K562 (cell line): Measurements from ENCODE around the gene MMP7. TPM values are rescaled to one million over a fixed set of nuclear protein-coding genes. Genes with fewer than 3 reads are reported as not detected.

Experiments used
- ATAC-seq: fragments of 200-7000 bp; cut with Tn5 transposase; 3 replicates; pipeline ENCODE4 v1.9.1; 2020; ENCODE audit warnings: moderate library complexity
- BruUV-seq: library from RNA; stranded (reverse); fragments of 400-500 nt; replicated peaks from 2 replicates; lab custom pipeline; 2021; lab: Mats Ljungman, UMichigan
- CTCF ChIA-PET: fragments of 300-600 bp; formaldehyde crosslinking; extraction: SDS; loops from one replicate; lab custom pipeline; 2021; ENCODE audit warnings: low intra/inter-chr PET ratio; lab: Yijun Ruan, JAX
- POLR2A ChIA-PET: fragments of 300-600, 350-650 bp; sonication (Branson Sonifier 250); formaldehyde crosslinking; extraction: SDS; loops from one replicate; lab custom pipeline; 2021; ENCODE audit warnings: antibody characterized with exemption, inconsistent platforms; lab: Yijun Ruan, JAX
- DNase-seq, 4 experiments: peaks; one replicate each; pipeline versions ENCODE4 v3.0.0 to v3.0.0-alpha.2; 2011 to 2018; ENCODE audit warnings: low spot score in 3 of 4, mixed read lengths in 3 of 4; ENCODE audit errors: extremely low read depth in 1 of 4
- FAIRE-seq: peaks from 2 replicates; lab custom pipeline; 2011; peaks lifted over from hg19 to GRCh38; lab: Jason Lieb, UNC
- H2AFZ ChIP-seq: 2 replicates; pipeline ENCODE4 v1.6.0; 2011; ENCODE audit warnings: low read depth, low read length, control low read depth, inconsistent platforms
- H3K27ac ChIP-seq: fragments of 200-600 bp; 3 replicates; pipeline ENCODE4 v1.8.0; 2011; ENCODE audit warnings: low read depth, mild to moderate bottlenecking, control low read depth, inconsistent platforms, low read length, moderate library complexity, mixed read lengths; ENCODE audit errors: extremely low read depth
- H3K27me3 ChIP-seq, 2 experiments: fragments of 300-600 bp in 1 of 2; 2 replicates in 1 of 2; 3 replicates in 1 of 2; pipeline versions ENCODE4 v1.6.0 to v1.8.0; 2011; ENCODE audit warnings: inconsistent platforms in 2 of 2, low read length in 2 of 2, mild to moderate bottlenecking in 1 of 2, mixed read lengths in 1 of 2, moderate library complexity in 1 of 2; ENCODE audit not compliant: control insufficient read depth in 2 of 2, insufficient read depth in 2 of 2
- H3K36me3 ChIP-seq: fragments of 300-600 bp; 3 replicates; pipeline ENCODE4 v1.8.0; 2011; ENCODE audit warnings: mild to moderate bottlenecking, low read length, inconsistent platforms; ENCODE audit not compliant: control insufficient read depth, insufficient read depth
- H3K4me1 ChIP-seq, 2 experiments: fragments of 200-600 bp in 1 of 2; replicated peaks in 1 of 2; 2 replicates in 1 of 2; 3 replicates in 1 of 2; pipeline versions ENCODE4 v1.5.1 to v1.8.0; 2011; ENCODE audit warnings: inconsistent platforms in 2 of 2, low read length in 2 of 2, mild to moderate bottlenecking in 1 of 2, mixed read lengths in 1 of 2, moderate library complexity in 1 of 2; ENCODE audit not compliant: control insufficient read depth in 2 of 2, insufficient read depth in 2 of 2
- H3K4me2 ChIP-seq: 2 replicates; pipeline ENCODE4 v1.6.1; 2011; ENCODE audit warnings: low read length, control low read depth, inconsistent platforms, mixed read lengths; ENCODE audit not compliant: insufficient read depth
- H3K4me3 ChIP-seq: fragments of 200-600 bp; sonication (generic), shearing (Covaris generic); 2 replicates; pipeline ENCODE4 v1.5.1; 2016; ENCODE audit warnings: control low read depth, inconsistent platforms
- H3K79me2 ChIP-seq: fragments of 200-600 bp; 3 replicates; pipeline ENCODE4 v1.8.0; 2011; ENCODE audit warnings: low read length, inconsistent platforms; ENCODE audit not compliant: control insufficient read depth, insufficient read depth
- H3K9ac ChIP-seq, 2 experiments: 2 replicates each; pipeline versions ENCODE4 v1.6.0 to v1.6.1; 2011; ENCODE audit warnings: low read depth in 2 of 2, low read length in 2 of 2, control low read depth in 1 of 2, inconsistent platforms in 1 of 2, mild to moderate bottlenecking in 1 of 2, mixed read lengths in 1 of 2; ENCODE audit not compliant: insufficient read depth in 1 of 2
- H3K9me1 ChIP-seq: one replicate; pipeline ENCODE4 v1.6.0; 2011; ENCODE audit warnings: inconsistent platforms, mild to moderate bottlenecking, low read length, moderate library complexity; ENCODE audit not compliant: control insufficient read depth, insufficient read depth
- H3K9me3 ChIP-seq: replicated peaks from 2 replicates; pipeline ENCODE4 v1.5.1; 2011; ENCODE audit warnings: low read depth, low read length, inconsistent platforms; ENCODE audit not compliant: control insufficient read depth, insufficient read depth
- H4K20me1 ChIP-seq: replicated peaks from 2 replicates; pipeline ENCODE4 v1.6.1; 2011; ENCODE audit warnings: low read length, inconsistent platforms, mixed read lengths; ENCODE audit not compliant: control insufficient read depth, insufficient read depth
- GTF2E2 ChIP-seq: fragments of 200-800 bp; sonication (Bioruptor generic); IDR thresholded peaks from 2 replicates; pipeline ENCODE4 v1.6.1; 2016; ENCODE audit warnings: missing genetic modification characterization, missing compliant biosample characterization
- HDGF ChIP-seq: fragments of 450-650 bp; IDR thresholded peaks from 2 replicates; pipeline ENCODE4 v1.6.1; 2016
- HMBOX1 ChIP-seq: sonication (generic); IDR thresholded peaks from 2 replicates; pipeline ENCODE4 v1.6.1; 2016
- JUND ChIP-seq, 2 experiments: IDR thresholded peaks; 2 replicates in 1 of 2; 3 replicates in 1 of 2; pipeline ENCODE4 v1.6.1; 2011; ENCODE audit warnings: borderline replicate concordance in 2 of 2, low read depth in 2 of 2, low read length in 2 of 2, improper control_type of control experiment in 1 of 2, missing biosample characterization in 1 of 2, missing genetic modification characterization in 1 of 2, missing genetic modification reagents in 1 of 2
- KHSRP ChIP-seq: fragments of 450-650 bp; IDR thresholded peaks from 2 replicates; pipeline ENCODE4 v1.6.1; 2017
- NUFIP1 ChIP-seq: fragments of 450-650 bp; IDR thresholded peaks from 2 replicates; pipeline ENCODE4 v1.6.1; 2018; ENCODE audit not compliant: partially characterized antibody
- RBBP5 ChIP-seq: fragments of 200-600 bp; sonication (generic); IDR thresholded peaks from 2 replicates; pipeline ENCODE4 v1.6.1; 2012; ENCODE audit warnings: borderline replicate concordance, mild to moderate bottlenecking, low read length, control low read depth, inconsistent platforms; ENCODE audit not compliant: insufficient read depth, poor library complexity, severe bottlenecking
- ZNF217 ChIP-seq: sonication (generic); formaldehyde crosslinking; IDR thresholded peaks from 2 replicates; pipeline ENCODE4 v1.8.0; 2022; ENCODE audit warnings: mild to moderate bottlenecking, missing genetic modification reagents
- ZNF347 ChIP-seq: fragments of 450-650 bp; formaldehyde crosslinking; IDR thresholded peaks from 2 replicates; pipeline ENCODE4 v1.4.0; 2020; ENCODE audit warnings: low read depth, mild to moderate bottlenecking, moderate library complexity
- ZNF740 ChIP-seq, 3 experiments: fragments of 200-800 bp in 1 of 3; sonication (Bioruptor generic) in 1 of 3; sonication (generic) in 1 of 3; formaldehyde crosslinking in 1 of 3; IDR thresholded peaks; 2 replicates each; pipeline versions ENCODE4 v1.6.1 to v1.8.0; 2016 to 2022; ENCODE audit warnings: mild to moderate bottlenecking in 2 of 3, missing compliant biosample characterization in 2 of 3, missing genetic modification characterization in 2 of 3, missing genetic modification reagents in 1 of 3
- WGBS: fragments of 100-300 bp; shearing (Covaris generic); methylation state at CpG from one replicate; pipeline ENCODE4 v1.1.6; 2016; ENCODE audit warnings: low coverage, mixed read lengths; ENCODE audit not compliant: insufficient coverage; ENCODE audit errors: missing lambda C conversion rate; 5-methylcytosine and 5-hydroxymethylcytosine counted together
- in situ Hi-C: fragments of 300-500 bp; cut with MboI; formaldehyde crosslinking; loops from 4 replicates; pipeline ENCODE4 v1.15.0; 2018; ENCODE audit warnings: inconsistent platforms, mixed read lengths
- intact Hi-C: fragments of 100-400 bp; cut with micrococcal nuclease; formaldehyde crosslinking; loops from 2 replicates; pipeline ENCODE4 v1.14.2; 2022
- polyA plus RNA-seq, 8 experiments: library from polyadenylated mRNA; depleted of rRNA in 4 of 8; stranded (reverse) in 5 of 8; unstranded in 3 of 8; fragments of >200 nt; fragmentation: Nextera tagmentation in 2 of 8; fragmentation: Illumina TruSeq in 1 of 8; extraction: Ambion mirVana in 2 of 8; extraction: Trizol in 1 of 8; gene quantifications; 2 replicates each; pipeline versions ENCODE4 v1.2.1 to v1.2.3, GENCODE V29; 2011 to 2014; ENCODE audit warnings: inconsistent platforms in 1 of 8, missing spikeins in 1 of 8
- total RNA-seq, 7 experiments: library from RNA; depleted of rRNA in 6 of 7; stranded (reverse); fragments of >200 nt in 6 of 7; fragmentation: Illumina TruSeq in 2 of 7; extraction: Trizol in 2 of 7; gene quantifications; 2 replicates each; pipeline versions ENCODE4 v1.2.1 to v1.2.3, GENCODE V29; 2011 to 2021; ENCODE audit warnings: low replicate concordance in 1 of 7

Gene MMP7
- total and polyA plus RNA-seq, 9 of the 15 experiments (the other 6 are each of a cell fraction or from before 2014, with no cell fraction given), result 0.13 TPM; not detected in 8

- no peak for TF ChIP-seq ZNF347 (CRISPR knock-in tag)
Measured at GRCh38 chr11:102576350-102576749, 45.8 kb upstream of the MMP7 start (continued).

- no peak overlapping the region for H3K27ac ChIP-seq
- H3K4me3 ChIP-seq, result no peak overlapping the region
- H3K4me2 ChIP-seq, result no peak overlapping the region
- WGBS, result 4% methylated on average over 2 of the region's 2 CpGs
- no peaks in the 10 kb centered on the region for H3K36me3 ChIP-seq
- H3K9me1 ChIP-seq, result no peaks in the 10 kb centered on the region
- BruUV-seq, result no TSS peak
- no peak for DNase-seq
- POLR2A ChIA-PET, result no interaction called here
- no peak overlapping the region for H2AFZ ChIP-seq
- no peak for FAIRE-seq
- CTCF ChIA-PET, result no interaction called here
- intact Hi-C loops, result no loop called here
- H3K9ac ChIP-seq, result no peak overlapping the region
- H3K27me3 ChIP-seq, result no peaks in the 10 kb centered on the region
- no peak for TF ChIP-seq RBBP5
- no peak for TF ChIP-seq HDGF
- no peak for TF ChIP-seq KHSRP
- no peak for TF ChIP-seq NUFIP1
- no peak for TF ChIP-seq GTF2E2
- TF ChIP-seq ZNF740 (CRISPR knock-in tag; IDR thresholded peaks at IDR 0.05), result no peak
- no peak for TF ChIP-seq ZNF740 (tag; IDR thresholded peaks at IDR 0.05)
- TF ChIP-seq HMBOX1, result no peak
- TF ChIP-seq JUND (IDR thresholded peaks at IDR 0.05; ENCODE audit: borderline replicate concordance, low read depth, low read length), result no peak
- no peak for TF ChIP-seq JUND (tag; IDR thresholded peaks at IDR 0.05; ENCODE audit: borderline replicate concordance, low read depth, low read length)
- TF ChIP-seq ZNF217 (CRISPR knock-in tag), result no peak
- no peaks in the 10 kb centered on the region for H3K4me1 ChIP-seq
- in situ Hi-C loops, result no loop called here
- no peaks in the 10 kb centered on the region for H3K79me2 ChIP-seq
- H4K20me1 ChIP-seq, result no peaks in the 10 kb centered on the region
- H3K9me3 ChIP-seq, result no peaks in the 10 kb centered on the region
- ATAC-seq, result no peak
Measured at GRCh38 chr11:102575012-102575411, 44.5 kb upstream of the MMP7 start.
